ENCODE data around the gene RINL. TPM values are rescaled to one million over a fixed set of nuclear protein-coding genes. Genes with fewer than 3 reads are reported as not detected.

RINL gene
- polyA plus RNA-seq, 1 donor from 2014 or later = 0.77 TPM

DNA sequence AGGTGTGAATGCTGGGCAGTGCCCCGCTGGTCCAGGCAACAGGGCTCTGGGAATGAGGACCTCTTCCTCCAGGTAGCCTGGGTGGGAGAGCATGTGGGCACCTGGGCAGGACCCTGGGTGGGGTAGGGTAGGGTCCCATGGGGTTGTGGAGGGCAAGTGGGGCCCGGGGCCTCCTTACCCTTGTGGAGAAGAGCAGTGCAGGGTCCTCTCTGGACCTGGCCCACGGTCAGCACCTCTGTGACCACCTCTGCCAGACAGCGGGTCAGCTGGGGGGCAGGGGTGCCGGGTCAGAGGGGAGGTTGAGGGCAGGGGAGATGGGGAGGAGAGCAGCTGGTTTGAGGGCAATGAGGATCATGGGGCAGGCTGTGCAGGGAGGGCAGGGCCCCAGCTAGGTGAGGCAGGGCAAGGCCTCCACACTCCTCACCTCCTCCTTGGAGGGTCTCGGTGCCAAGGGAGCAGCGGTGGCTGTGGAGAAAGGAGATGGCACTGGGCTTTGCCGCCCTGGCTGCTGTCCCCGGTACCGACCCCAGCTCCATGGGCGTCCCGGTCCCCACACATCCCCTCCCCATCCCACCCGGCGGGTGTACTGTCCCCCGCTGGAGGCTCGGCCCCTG, 33.4 kb upstream of the RINL start:
- no peak overlapping the region for H2AFZ ChIP-seq (ENCODE audit: low read depth, low read length)
- no peaks in the 10 kb centered on the region for H3K27me3 ChIP-seq (ENCODE audit: insufficient read depth, low read depth, low read length)
- no peak overlapping the region for H3K9ac ChIP-seq (ENCODE audit: low read length)
- H3K79me2 ChIP-seq (replicated peaks; ENCODE audit: insufficient read depth, low read length) = no peaks in the 10 kb centered on the region
- no peaks in the 10 kb centered on the region for H3F3A ChIP-seq (ENCODE audit: insufficient read depth, low read length, poor library complexity, severe bottlenecking)
- no peaks in the 10 kb centered on the region for H4K20me1 ChIP-seq (ENCODE audit: insufficient read depth)
- no peak overlapping the region for H3K4me2 ChIP-seq (ENCODE audit: low read length)
- no peaks in the 10 kb centered on the region for H3K9me2 ChIP-seq (ENCODE audit: insufficient read depth, low read length)
- no peak overlapping the region for H3K4me3 ChIP-seq (ENCODE audit: low read length)
- H3K27ac ChIP-seq (ENCODE audit: low read length) = no peak overlapping the region
- no peaks in the 10 kb centered on the region for H3K36me3 ChIP-seq (ENCODE audit: insufficient read depth, low read length)
- TF ChIP-seq TAF1 (IDR thresholded peaks at IDR 0.05; ENCODE audit: low read depth) = no peak
- no peak for TF ChIP-seq MXI1 (conservative IDR thresholded peaks at IDR 0.05; ENCODE audit: poor library complexity, severe bottlenecking)
- TF ChIP-seq EP300 (conservative IDR thresholded peaks at IDR 0.05; ENCODE audit: poor library complexity, severe bottlenecking) = no peak
- no peak for TF ChIP-seq CTCF (IDR thresholded peaks at IDR 0.05; ENCODE audit: poor library complexity, severe bottlenecking)
- TF ChIP-seq RAD21 (conservative IDR thresholded peaks at IDR 0.05) = no peak
- TF ChIP-seq POLR2AphosphoS5 (IDR thresholded peaks at IDR 0.05) = no peak
- TF ChIP-seq EZH2 (IDR thresholded peaks at IDR 0.05; ENCODE audit: borderline replicate concordance, insufficient read depth, low read length, poor library complexity, severe bottlenecking) = no peak
- no peak for TF ChIP-seq SMC3 (conservative IDR thresholded peaks at IDR 0.05; ENCODE audit: poor library complexity)
- no peak for TF ChIP-seq REST (IDR thresholded peaks at IDR 0.05; ENCODE audit: borderline replicate concordance)
- H3K9me3 ChIP-seq (ENCODE audit: low read length) = no peaks in the 10 kb centered on the region

- Histone ChIP-seq H3K36me3 (ENCODE audit: insufficient read depth, low read length) (no peaks in the 10 kb centered on the region), H2AFZ (ENCODE audit: low read depth, low read length) (no peak overlapping the region), H3K27ac (ENCODE audit: low read length) (no peak overlapping the region), H3K4me2 (ENCODE audit: low read length) (no peak overlapping the region), H3F3A (ENCODE audit: insufficient read depth, low read length, poor library complexity, severe bottlenecking) (no peaks in the 10 kb centered on the region), H3K9me2 (ENCODE audit: insufficient read depth, low read length) (no peaks in the 10 kb centered on the region), H3K4me3 (ENCODE audit: low read length) (no peak overlapping the region), H3K27me3 (ENCODE audit: insufficient read depth, low read depth, low read length) (no peaks in the 10 kb centered on the region), H4K20me1 (ENCODE audit: insufficient read depth) (no peaks in the 10 kb centered on the region), H3K9ac (ENCODE audit: low read length) (no peak overlapping the region), H3K79me2 (replicated peaks; ENCODE audit: insufficient read depth, low read length) (no peaks in the 10 kb centered on the region), H3K9me3 (ENCODE audit: low read length) (no peaks in the 10 kb centered on the region)
- TF ChIP-seq EP300 (conservative IDR thresholded peaks at IDR 0.05; ENCODE audit: poor library complexity, severe bottlenecking) (no peak), REST (IDR thresholded peaks at IDR 0.05; ENCODE audit: borderline replicate concordance) (no peak), RAD21 (conservative IDR thresholded peaks at IDR 0.05) (no peak), MXI1 (conservative IDR thresholded peaks at IDR 0.05; ENCODE audit: poor library complexity, severe bottlenecking) (no peak), EZH2 (IDR thresholded peaks at IDR 0.05; ENCODE audit: borderline replicate concordance, insufficient read depth, low read length, poor library complexity, severe bottlenecking) (no peak), CTCF (IDR thresholded peaks at IDR 0.05; ENCODE audit: poor library complexity, severe bottlenecking) (no peak), POLR2AphosphoS5 (IDR thresholded peaks at IDR 0.05) (no peak), SMC3 (conservative IDR thresholded peaks at IDR 0.05; ENCODE audit: poor library complexity) (no peak), TAF1 (IDR thresholded peaks at IDR 0.05; ENCODE audit: low read depth) (no peak)
These were observed 32.4 kb upstream of the RINL start for GRCh38 chr19:38910488-38910887.

All from neural cell (in vitro differentiated cells).